Left lung (tissue), 10 donors: ENCODE results near the gene RBM26. TPM values are rescaled to one million over a fixed set of nuclear protein-coding genes. Genes with fewer than 3 reads are reported as not detected.

ENCODE experiments used
- ATAC-seq: fragments of 200-7000 bp; cut with Tn5 transposase; one replicate; pipeline ENCODE4 v1.9.1; 2020; ENCODE audit warnings: moderate library complexity
- DNase-seq, 4 donors: peaks; one replicate each; pipeline ENCODE4 v3.0.0-alpha.2; 2013 to 2020
- H3K27ac ChIP-seq, 2 donors: fragments of 200-600 bp; sonication (generic) in 1 of 2; one replicate each; pipeline versions ENCODE4 v1.5.0 to v1.8.0; 2020 to 2021
- H3K27me3 ChIP-seq, 2 donors: fragments of 200-600 bp; sonication (generic) in 1 of 2; one replicate each; pipeline versions ENCODE4 v1.5.0 to v1.8.0; 2020 to 2021
- H3K36me3 ChIP-seq, 2 donors: fragments of 200-600 bp; sonication (generic) in 1 of 2; one replicate each; pipeline versions ENCODE4 v1.5.0 to v1.8.0; 2020 to 2021
- H3K4me1 ChIP-seq, 2 donors: fragments of 200-600 bp; one replicate each; pipeline ENCODE4 v1.8.0; 2021
- H3K4me3 ChIP-seq, 2 donors: fragments of 200-600 bp; sonication (generic) in 1 of 2; one replicate each; pipeline versions ENCODE4 v1.5.0 to v1.8.0; 2020 to 2021; ENCODE audit warnings: mild to moderate bottlenecking in 1 of 2
- H3K9me3 ChIP-seq, 2 donors: fragments of 200-600 bp; sonication (generic) in 1 of 2; one replicate each; pipeline versions ENCODE4 v1.5.0 to v1.8.0; 2020 to 2021
- intact Hi-C, 2 donors: fragments of 100-400 bp; cut with DNase I; formaldehyde crosslinking; loops; one replicate each; pipeline versions ENCODE4 v1.11.2 to v1.14.2; 2022
- polyA plus RNA-seq, 6 donors: library from polyadenylated mRNA; unstranded; fragments of 120-200 nt; gene quantifications; one replicate each; pipeline ENCODE4 v1.2.1, GENCODE V29; 2013; ENCODE audit not compliant: insufficient read length in 6 of 6
- total RNA-seq, 2 donors: library from RNA; stranded (reverse); fragmentation: NEBNext Ultra II Directional; extraction: Animal tissue kit (Norgen Biotek cat#: 25700); gene quantifications; one replicate each; pipeline ENCODE4 v1.2.1, GENCODE V29; 2021
- TF ChIP-seq, protein P1 (sequence below), 2 donors: fragments of 200-600 bp; sonication (generic) in 1 of 2; IDR thresholded peaks; one replicate each; pipeline versions ENCODE4 v1.5.0 to v1.8.0; 2021; ENCODE audit warnings: antibody characterized with exemption in 2 of 2
- donor health status: DM: no; HTN: yes; CAD: no.
- donor health status: DM: no; HTN: no; CAD: no.

Gene RBM26
- total and polyA plus RNA-seq, 8 donors, result 29.0 to 115 (median 110) TPM

DNA sequence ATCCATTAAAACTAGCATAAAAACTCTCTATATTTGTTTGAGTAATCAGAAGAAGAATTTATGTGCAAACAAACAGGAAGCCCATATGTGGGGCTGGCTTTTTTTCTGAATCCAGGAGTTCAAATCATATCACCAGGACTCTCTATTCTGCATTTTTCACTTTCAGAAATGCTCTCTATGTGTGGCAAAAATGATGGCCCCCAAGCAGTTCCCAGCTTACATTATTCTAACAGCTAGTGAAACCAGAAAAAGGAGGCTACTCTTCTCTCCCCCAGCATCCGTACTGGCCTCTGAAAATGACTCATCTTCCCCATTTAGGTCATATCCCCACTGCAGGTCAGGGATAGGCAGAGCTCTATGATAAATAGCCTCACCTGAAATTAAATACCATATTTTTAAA lies 20.4 kb downstream of the RBM26 start:
- TF ChIP-seq, protein P1, sequence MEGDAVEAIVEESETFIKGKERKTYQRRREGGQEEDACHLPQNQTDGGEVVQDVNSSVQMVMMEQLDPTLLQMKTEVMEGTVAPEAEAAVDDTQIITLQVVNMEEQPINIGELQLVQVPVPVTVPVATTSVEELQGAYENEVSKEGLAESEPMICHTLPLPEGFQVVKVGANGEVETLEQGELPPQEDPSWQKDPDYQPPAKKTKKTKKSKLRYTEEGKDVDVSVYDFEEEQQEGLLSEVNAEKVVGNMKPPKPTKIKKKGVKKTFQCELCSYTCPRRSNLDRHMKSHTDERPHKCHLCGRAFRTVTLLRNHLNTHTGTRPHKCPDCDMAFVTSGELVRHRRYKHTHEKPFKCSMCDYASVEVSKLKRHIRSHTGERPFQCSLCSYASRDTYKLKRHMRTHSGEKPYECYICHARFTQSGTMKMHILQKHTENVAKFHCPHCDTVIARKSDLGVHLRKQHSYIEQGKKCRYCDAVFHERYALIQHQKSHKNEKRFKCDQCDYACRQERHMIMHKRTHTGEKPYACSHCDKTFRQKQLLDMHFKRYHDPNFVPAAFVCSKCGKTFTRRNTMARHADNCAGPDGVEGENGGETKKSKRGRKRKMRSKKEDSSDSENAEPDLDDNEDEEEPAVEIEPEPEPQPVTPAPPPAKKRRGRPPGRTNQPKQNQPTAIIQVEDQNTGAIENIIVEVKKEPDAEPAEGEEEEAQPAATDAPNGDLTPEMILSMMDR (IDR thresholded peaks at IDR 0.05), result no peak

DNA sequence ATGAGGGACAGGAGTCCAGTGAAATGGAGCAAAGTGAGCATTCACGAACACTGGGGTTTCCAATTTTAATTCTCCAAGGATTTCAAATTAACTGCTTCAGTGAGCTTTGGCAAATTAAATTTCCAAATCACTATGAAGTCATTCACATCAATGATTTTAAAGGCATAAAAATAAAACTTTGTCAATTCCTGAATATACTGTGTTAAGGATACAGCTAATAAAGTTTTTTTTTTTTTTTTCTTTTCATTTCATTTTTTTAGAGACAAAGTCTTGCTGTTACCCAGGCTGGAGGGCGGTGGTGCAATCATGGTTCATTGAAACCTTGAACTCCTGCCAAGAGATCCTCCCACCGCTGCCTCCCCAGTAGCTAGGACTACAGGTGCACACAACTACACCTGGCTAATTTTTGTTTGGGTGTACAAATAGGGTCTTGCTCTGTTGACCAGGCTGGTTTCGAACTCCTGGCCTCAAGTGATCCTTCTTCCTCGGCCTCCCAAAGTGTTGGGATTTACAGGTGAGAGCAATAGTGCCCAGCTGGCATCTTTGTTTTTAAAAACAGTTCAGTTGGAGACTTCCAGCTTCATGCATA lies 21.9 kb downstream of the RBM26 start:
- DNase-seq (no peak), ATAC-seq (no peak)
- TF ChIP-seq, protein P1 (IDR thresholded peaks at IDR 0.05), result no peak
- H3K36me3 ChIP-seq, result no peaks in the 10 kb centered on the region
- intact Hi-C loops, result no loop called here
- H3K4me3 ChIP-seq, result no peak overlapping the region
- H3K9me3 ChIP-seq, result no peaks in the 10 kb centered on the region
- peaks cover 9 to 32% of the 10 kb centered on the region in 2 donors for H3K4me1 ChIP-seq
- no peaks in the 10 kb centered on the region for H3K27me3 ChIP-seq
- H3K27ac ChIP-seq, result no peak overlapping the region

More for the DNA sequence above, 20.4 kb downstream of the RBM26 start:
- Histone ChIP-seq H3K4me3 (no peak overlapping the region), H3K36me3 (no peaks in the 10 kb centered on the region), H3K4me1 (peaks cover 9 to 43% of the 10 kb centered on the region in 2 donors), H3K9me3 (no peaks in the 10 kb centered on the region), H3K27ac (no peak overlapping the region), H3K27me3 (no peaks in the 10 kb centered on the region)
- DNase-seq (no peak), ATAC-seq (peak; percentile 71)
- intact Hi-C loops, result no loop called here

DNA sequence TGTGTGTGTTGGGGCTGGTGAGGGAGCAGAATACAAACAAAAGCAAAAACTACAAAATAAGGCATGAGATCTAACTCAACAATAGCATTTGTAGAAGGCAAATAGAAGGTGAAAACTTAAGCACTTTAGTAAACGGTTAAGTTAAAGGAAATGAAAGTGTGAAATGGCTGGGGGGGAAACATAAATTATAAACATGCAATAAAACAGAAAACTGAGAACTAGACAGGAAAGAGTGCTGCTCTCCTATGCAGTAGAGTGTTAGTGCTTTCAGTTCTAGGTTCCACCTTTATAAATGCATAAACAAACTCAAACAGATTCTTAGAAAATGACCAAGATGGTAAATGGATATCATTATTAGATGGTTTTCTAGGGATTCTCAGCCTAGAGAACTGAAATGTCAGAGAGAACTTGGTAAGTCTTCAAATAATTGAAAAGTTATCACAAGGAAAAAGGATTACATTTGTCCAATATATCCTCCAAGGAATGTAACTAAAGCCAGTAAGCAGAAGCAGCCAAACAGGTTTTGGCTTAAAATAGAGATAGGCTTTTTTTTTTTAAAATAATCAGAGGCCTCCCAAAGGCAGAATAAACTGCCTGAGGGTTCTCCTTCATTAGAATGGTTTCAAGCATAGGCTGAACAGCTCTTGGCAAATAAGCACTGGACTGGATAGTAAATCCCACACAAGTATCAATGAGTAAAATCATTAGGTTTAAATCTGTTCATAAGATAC lies 23.3 kb downstream of the RBM26 start:
- no peak overlapping the region for H3K27ac ChIP-seq
- TF ChIP-seq, protein P1 (IDR thresholded peaks at IDR 0.05), result no peak
- H3K27me3 ChIP-seq, result no peaks in the 10 kb centered on the region
- ATAC-seq (peak; percentile 32), DNase-seq (no peak)
- no peaks in the 10 kb centered on the region for H3K9me3 ChIP-seq
- H3K4me3 ChIP-seq, result no peak overlapping the region
- peaks cover 0 to 11% of the 10 kb centered on the region in 2 donors for H3K36me3 ChIP-seq
- peaks cover 9 to 24% of the 10 kb centered on the region in 2 donors for H3K4me1 ChIP-seq
- intact Hi-C loops, result no loop called here

DNA sequence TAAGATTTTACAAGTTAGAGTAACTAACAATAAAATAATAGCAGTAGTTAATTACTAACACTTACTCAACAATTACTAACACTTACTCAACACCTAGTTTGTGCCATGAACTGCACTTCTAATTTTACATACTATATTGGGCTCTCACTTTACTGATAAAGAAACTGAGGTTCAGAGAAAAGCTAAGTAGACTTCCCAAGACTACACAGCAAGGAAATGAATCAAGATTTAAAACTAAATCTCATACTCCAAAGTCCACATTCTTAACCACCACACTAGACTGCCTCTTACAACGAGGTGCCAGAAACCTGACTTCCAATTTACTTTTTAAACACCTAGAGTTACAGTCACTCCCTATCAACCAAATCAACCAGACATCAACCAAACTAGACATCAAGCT lies 25.1 kb downstream of the RBM26 start:
- H3K36me3 ChIP-seq, result peaks cover 0 to 28% of the 10 kb centered on the region in 2 donors
- DNase-seq, result no peak
- H3K4me1 ChIP-seq, result peaks cover 3 to 15% of the 10 kb centered on the region in 2 donors
- no peaks in the 10 kb centered on the region for H3K27me3 ChIP-seq
- H3K27ac ChIP-seq, result no peak overlapping the region
- H3K9me3 ChIP-seq, result no peaks in the 10 kb centered on the region
- H3K4me3 ChIP-seq, result no peak overlapping the region
- intact Hi-C loops, result no loop called here
- TF ChIP-seq, protein P1 (IDR thresholded peaks at IDR 0.05), result no peak
- no peak for ATAC-seq

DNA sequence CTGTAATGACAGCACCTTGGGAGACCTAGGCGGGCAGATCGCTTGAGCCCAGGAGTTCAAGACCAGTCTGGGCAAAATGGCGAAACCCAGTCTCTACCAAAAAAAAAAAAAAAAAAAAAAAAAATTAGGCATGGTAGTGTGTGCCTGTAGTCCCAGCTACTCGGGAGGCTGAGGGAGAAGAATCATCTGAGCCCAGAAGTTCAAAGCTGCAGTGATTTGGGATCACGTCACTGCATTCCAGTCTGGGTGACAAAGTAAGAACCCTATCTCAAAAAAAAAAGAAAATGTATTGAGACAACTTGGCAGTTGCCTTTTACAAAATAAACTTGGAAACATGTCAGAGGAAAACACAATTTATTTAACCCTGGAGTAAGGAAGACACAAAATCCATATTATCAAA lies 26.8 kb downstream of the RBM26 start:
- TF ChIP-seq, protein P1 (IDR thresholded peaks at IDR 0.05), result no peak
- intact Hi-C loops, result no loop called here
- ATAC-seq, result no peak
- Histone ChIP-seq H3K36me3 (peaks cover 0 to 40% of the 10 kb centered on the region in 2 donors), H3K27ac (no peak overlapping the region), H3K4me1 (peaks cover 0 to 4% of the 10 kb centered on the region in 2 donors), H3K27me3 (no peaks in the 10 kb centered on the region), H3K4me3 (no peak overlapping the region), H3K9me3 (no peaks in the 10 kb centered on the region)
- no peak for DNase-seq
